B cell (primary cell): ENCODE data around the gene ZFAND6.

Experiments used
- CTCF ChIP-seq: fragments of 200-600 bp; IDR thresholded peaks from one replicate; pipeline ENCODE4 v1.8.0; 2022; ENCODE audit warnings: antibody characterized with exemption, mild to moderate bottlenecking
- EZH2 ChIP-seq: IDR thresholded peaks from 2 replicates; pipeline ENCODE4 v1.6.1; 2012; ENCODE audit warnings: borderline replicate concordance, low read depth, mild to moderate bottlenecking, moderate library complexity, low read length; ENCODE audit not compliant: insufficient read depth, poor library complexity, severe bottlenecking

- TF ChIP-seq EZH2 (no peak), CTCF (no peak)
Observed at GRCh38 chr15:80171787-80172186, 112.3 kb downstream of the ZFAND6 start.
